CD4-positive, alpha-beta memory T cell (primary cell): ENCODE results near the gene GABRQ. TPM values are rescaled to one million over a fixed set of nuclear protein-coding genes. Genes with fewer than 3 reads are reported as not detected.

Source experiments
- CTCF ChIA-PET: fragments of 350-600 bp; sonication (Branson Sonifier 250); formaldehyde crosslinking; loops from one replicate; lab custom pipeline; 2021; ENCODE audit warnings: inconsistent platforms; ENCODE audit not compliant: partially characterized antibody; lab: Charles Lee
- POLR2A ChIA-PET: fragments of 350-600 bp; sonication (Branson Sonifier 250); formaldehyde crosslinking; loops from one replicate; lab custom pipeline; 2021; ENCODE audit not compliant: partially characterized antibody; lab: Charles Lee
- DNase-seq, 5 donors: peaks; one replicate each; pipeline versions ENCODE4 v3.0.0 to v3.0.0-alpha.2; 2020 to 2022; ENCODE audit warnings: mixed read lengths in 1 of 5
- H3K27ac ChIP-seq: one replicate; pipeline ENCODE4 v1.7.0; 2013; ENCODE audit warnings: low read depth, low read length
- H3K27me3 ChIP-seq: 2 replicates; pipeline ENCODE4 v1.7.0; 2013; ENCODE audit warnings: mild to moderate bottlenecking, low read length, moderate library complexity; ENCODE audit not compliant: insufficient read depth
- H3K36me3 ChIP-seq: 2 replicates; pipeline ENCODE4 v1.7.0; 2013; ENCODE audit warnings: mild to moderate bottlenecking, low read length, moderate library complexity; ENCODE audit not compliant: insufficient read depth
- H3K4me1 ChIP-seq: 2 replicates; pipeline ENCODE4 v1.7.0; 2013; ENCODE audit warnings: mild to moderate bottlenecking, low read length, moderate library complexity; ENCODE audit not compliant: insufficient read depth
- H3K4me3 ChIP-seq, 2 donors: one replicate each; pipeline ENCODE4 v1.7.0; 2013; ENCODE audit warnings: low read length in 2 of 2, mild to moderate bottlenecking in 1 of 2
- H3K9me3 ChIP-seq, 2 donors: one replicate each; pipeline ENCODE4 v1.7.0; 2013; ENCODE audit warnings: low read length in 2 of 2, control low read depth in 1 of 2; ENCODE audit not compliant: control insufficient read depth in 1 of 2
- H3K27ac Mint-ChIP-seq, 7 donors: one replicate each; pipeline ENCODE4 v1.8.0; 2020 to 2021; ENCODE audit warnings: mixed read lengths in 7 of 7, mild to moderate bottlenecking in 6 of 7, inconsistent platforms in 3 of 7, moderate library complexity in 3 of 7
- H3K27me3 Mint-ChIP-seq, 2 donors: one replicate each; pipeline ENCODE4 v1.8.0; 2020 to 2021; ENCODE audit warnings: mixed read lengths in 2 of 2
- H3K36me3 Mint-ChIP-seq, 2 donors: one replicate each; pipeline ENCODE4 v1.8.0; 2020 to 2021; ENCODE audit warnings: mixed read lengths in 2 of 2, inconsistent platforms in 1 of 2, mild to moderate bottlenecking in 1 of 2
- H3K4me1 Mint-ChIP-seq, 4 donors: one replicate each; pipeline ENCODE4 v1.8.0; 2020 to 2021; ENCODE audit warnings: mixed read lengths in 4 of 4, mild to moderate bottlenecking in 1 of 4
- H3K4me3 Mint-ChIP-seq, 8 donors: one replicate each; pipeline ENCODE4 v1.8.0; 2020 to 2021; ENCODE audit warnings: mixed read lengths in 8 of 8, mild to moderate bottlenecking in 7 of 8, moderate library complexity in 6 of 8, inconsistent platforms in 3 of 8
- H3K9me3 Mint-ChIP-seq, 8 donors: one replicate each; pipeline ENCODE4 v1.8.0; 2020 to 2021; ENCODE audit warnings: mixed read lengths in 8 of 8, mild to moderate bottlenecking in 5 of 8, inconsistent platforms in 3 of 8, moderate library complexity in 1 of 8
- intact Hi-C: fragments of 100-400 bp; cut with micrococcal nuclease; formaldehyde crosslinking; loops from one replicate; pipeline ENCODE4 v1.15.1; 2023
- polyA plus RNA-seq, 2 donors: library from polyadenylated mRNA; unstranded; fragments of 300-500 nt; fragmentation: Illumina TruSeq; gene quantifications; one replicate each; pipeline ENCODE4 v1.2.3, GENCODE V29; 2021
- total RNA-seq, 2 experiments: library from RNA; stranded (reverse); gene quantifications; one replicate each; pipeline ENCODE4 v1.2.3, GENCODE V29; 2021

Gene GABRQ
- total and polyA plus RNA-seq, 4 experiments from 2014 or later = not detected

DNA sequence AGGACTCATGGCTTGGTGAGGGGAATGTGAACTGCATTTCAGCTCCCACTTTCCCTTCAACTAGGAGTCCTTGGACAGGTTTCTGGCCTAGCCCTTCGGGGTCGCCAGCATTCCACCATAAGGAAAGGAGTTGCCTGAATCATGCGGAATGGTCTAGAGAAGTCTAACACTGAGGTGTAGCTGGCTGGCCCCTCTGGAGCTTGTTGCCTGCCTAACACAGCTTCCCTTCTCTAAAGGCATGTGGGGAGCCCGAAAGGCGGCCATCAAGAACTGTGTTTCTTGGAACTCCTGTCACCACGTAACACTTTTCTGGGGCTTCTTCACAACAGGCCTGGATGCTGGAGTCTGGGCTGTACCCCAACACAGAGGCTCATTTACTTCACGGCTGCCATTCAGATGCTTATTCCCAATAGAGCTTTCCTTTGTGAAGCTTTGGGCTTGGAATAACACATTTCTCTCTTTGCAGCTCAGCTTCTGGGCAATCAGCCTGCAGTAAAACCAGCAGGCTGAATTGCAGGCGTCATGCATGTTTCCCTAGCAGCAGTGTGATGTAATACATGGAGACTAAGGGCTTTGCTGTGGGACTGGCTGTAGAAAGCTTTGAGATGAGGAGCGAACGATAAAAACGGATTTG, 5.4 kb downstream of the GABRQ start:
- Mint-ChIP-seq H3K9me3 (no peaks in the 10 kb centered on the region), H3K36me3 (no peaks in the 10 kb centered on the region), H3K4me3 (no peak overlapping the region), H3K4me1 (no peaks in the 10 kb centered on the region), H3K27ac (no peak overlapping the region), H3K27me3 (peaks cover 5 to 9% of the 10 kb centered on the region in 2 donors)
- H3K9me3 ChIP-seq = no peaks in the 10 kb centered on the region
- ChIA-PET POLR2A (no interaction called here), CTCF (no interaction called here)
- no peaks in the 10 kb centered on the region for H3K27me3 ChIP-seq
- no peak overlapping the region for H3K27ac ChIP-seq
- no peak overlapping the region for H3K4me3 ChIP-seq
- no peak for DNase-seq
- H3K36me3 ChIP-seq = no peaks in the 10 kb centered on the region
- no peaks in the 10 kb centered on the region for H3K4me1 ChIP-seq
- intact Hi-C loops = no loop called here

DNA sequence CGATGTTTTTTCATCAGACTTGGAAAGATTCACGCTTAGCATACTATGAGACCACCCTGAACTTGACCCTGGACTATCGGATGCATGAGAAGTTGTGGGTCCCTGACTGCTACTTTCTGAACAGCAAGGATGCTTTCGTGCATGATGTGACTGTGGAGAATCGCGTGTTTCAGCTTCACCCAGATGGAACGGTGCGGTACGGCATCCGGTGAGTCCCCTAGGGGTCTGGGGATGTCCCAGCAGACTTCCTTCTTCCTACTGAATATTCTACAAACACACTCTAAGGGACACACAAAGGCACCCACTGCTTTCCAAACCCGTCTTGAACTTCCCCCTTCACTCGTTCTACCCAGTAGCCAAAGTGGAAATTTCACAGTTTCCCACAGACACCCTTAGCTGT, 9.3 kb downstream of the GABRQ start:
- intact Hi-C loops = no loop called here
- ChIA-PET POLR2A (no interaction called here), CTCF (no interaction called here)

DNA sequence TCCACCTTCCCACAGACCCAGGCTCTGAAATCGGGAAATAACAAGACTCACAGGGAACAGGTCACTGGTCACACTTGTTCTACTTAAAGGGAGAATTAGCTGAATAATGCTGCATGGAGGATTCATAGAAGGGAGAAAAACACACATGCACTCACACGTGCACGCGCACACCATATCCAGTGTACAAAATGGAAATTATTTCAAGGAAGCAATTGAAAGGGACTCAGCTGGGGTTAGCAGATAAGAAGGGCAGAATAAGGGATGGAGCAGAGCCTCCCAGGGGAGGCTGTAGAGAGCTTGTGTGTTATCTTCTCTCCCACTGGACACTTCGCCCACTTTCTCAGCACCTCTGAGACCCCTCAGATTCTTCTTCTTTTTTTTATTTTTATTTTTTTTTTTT, 10.3 kb downstream of the GABRQ start:
- Mint-ChIP-seq H3K27me3 (no peaks in the 10 kb centered on the region), H3K4me3 (no peak overlapping the region), H3K27ac (no peak overlapping the region), H3K9me3 (no peaks in the 10 kb centered on the region), H3K4me1 (no peaks in the 10 kb centered on the region), H3K36me3 (no peaks in the 10 kb centered on the region)
- Histone ChIP-seq H3K36me3 (no peaks in the 10 kb centered on the region), H3K27me3 (no peaks in the 10 kb centered on the region), H3K27ac (no peak overlapping the region), H3K4me3 (no peak overlapping the region), H3K4me1 (no peaks in the 10 kb centered on the region), H3K9me3 (no peaks in the 10 kb centered on the region)
- CTCF ChIA-PET = interaction anchor here (1.3 kb wide), 1 partner anchor 17 kb away, joined by 4 read pairs; no protein-coding TSS in a partner anchor
- POLR2A ChIA-PET = no interaction called here
- intact Hi-C loops = no loop called here
- DNase-seq = no peak

More for the DNA sequence above, 9.3 kb downstream of the GABRQ start:
- no peak overlapping the region for H3K27ac ChIP-seq
- no peak for DNase-seq
- H3K4me1 ChIP-seq = no peaks in the 10 kb centered on the region
- Mint-ChIP-seq H3K27ac (no peak overlapping the region), H3K4me3 (no peak overlapping the region), H3K27me3 (no peaks in the 10 kb centered on the region), H3K4me1 (no peaks in the 10 kb centered on the region), H3K36me3 (no peaks in the 10 kb centered on the region), H3K9me3 (no peaks in the 10 kb centered on the region)
- H3K4me3 ChIP-seq = no peak overlapping the region
- no peaks in the 10 kb centered on the region for H3K27me3 ChIP-seq
- no peaks in the 10 kb centered on the region for H3K36me3 ChIP-seq
- no peaks in the 10 kb centered on the region for H3K9me3 ChIP-seq

DNA sequence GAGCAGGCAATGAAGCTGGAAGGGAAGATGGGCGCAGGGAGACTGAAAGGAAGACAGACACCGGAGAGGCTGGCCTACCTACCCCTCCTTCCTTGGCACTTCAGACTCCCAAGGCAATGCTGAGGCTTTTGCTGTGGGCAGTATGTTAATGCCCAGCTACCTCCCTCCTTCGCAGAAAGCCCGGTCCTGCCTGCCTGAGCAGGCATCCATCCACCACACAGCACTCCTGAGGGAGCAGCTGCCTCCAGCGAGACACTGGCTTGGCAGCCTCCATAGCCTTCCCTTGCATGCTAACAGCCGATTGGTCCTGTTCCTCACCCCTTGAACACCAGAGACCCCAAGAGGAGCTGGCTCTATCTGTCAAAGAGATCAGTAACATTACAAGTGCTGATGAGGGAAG, 14.4 kb downstream of the GABRQ start:
- Mint-ChIP-seq H3K4me1 (no peaks in the 10 kb centered on the region), H3K27ac (no peak overlapping the region), H3K4me3 (no peak overlapping the region), H3K27me3 (peaks cover 0 to 4% of the 10 kb centered on the region in 2 donors), H3K36me3 (no peaks in the 10 kb centered on the region), H3K9me3 (peaks cover 0 to 2% (median 0%) of the 10 kb centered on the region in 8 donors)
- no peaks in the 10 kb centered on the region for H3K36me3 ChIP-seq
- no peak for DNase-seq
- H3K9me3 ChIP-seq = no peaks in the 10 kb centered on the region
- no peak overlapping the region for H3K27ac ChIP-seq
- no peaks in the 10 kb centered on the region for H3K4me1 ChIP-seq
- no peak overlapping the region for H3K4me3 ChIP-seq
- ChIA-PET POLR2A (no interaction called here), CTCF (no interaction called here)
- intact Hi-C loops = no loop called here
- H3K27me3 ChIP-seq = no peaks in the 10 kb centered on the region

DNA sequence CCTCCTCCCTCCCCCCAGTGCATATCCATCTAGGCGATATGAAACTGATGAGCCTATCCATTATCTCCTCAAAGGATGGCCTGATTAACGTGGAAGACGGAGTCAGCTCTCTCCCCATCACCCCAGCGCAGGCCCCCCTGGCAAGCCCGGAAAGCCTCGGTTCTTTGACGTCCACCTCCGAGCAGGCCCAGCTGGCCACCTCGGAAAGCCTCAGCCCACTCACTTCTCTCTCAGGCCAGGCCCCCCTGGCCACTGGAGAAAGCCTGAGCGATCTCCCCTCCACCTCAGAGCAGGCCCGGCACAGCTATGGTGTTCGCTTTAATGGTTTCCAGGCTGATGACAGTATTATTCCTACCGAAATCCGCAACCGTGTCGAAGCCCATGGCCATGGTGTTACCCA, 14.8 kb downstream of the GABRQ start:
- Mint-ChIP-seq H3K27me3 (peaks cover 0 to 4% of the 10 kb centered on the region in 2 donors), H3K9me3 (peaks cover 0 to 2% (median 0%) of the 10 kb centered on the region in 8 donors), H3K4me1 (no peaks in the 10 kb centered on the region), H3K27ac (no peak overlapping the region), H3K36me3 (no peaks in the 10 kb centered on the region), H3K4me3 (no peak overlapping the region)
- Histone ChIP-seq H3K4me1 (no peaks in the 10 kb centered on the region), H3K36me3 (no peaks in the 10 kb centered on the region), H3K27ac (no peak overlapping the region), H3K4me3 (no peak overlapping the region), H3K9me3 (no peaks in the 10 kb centered on the region), H3K27me3 (no peaks in the 10 kb centered on the region)
- ChIA-PET CTCF (no interaction called here), POLR2A (no interaction called here)
- intact Hi-C loops = no loop called here
- DNase-seq = no peak

DNA sequence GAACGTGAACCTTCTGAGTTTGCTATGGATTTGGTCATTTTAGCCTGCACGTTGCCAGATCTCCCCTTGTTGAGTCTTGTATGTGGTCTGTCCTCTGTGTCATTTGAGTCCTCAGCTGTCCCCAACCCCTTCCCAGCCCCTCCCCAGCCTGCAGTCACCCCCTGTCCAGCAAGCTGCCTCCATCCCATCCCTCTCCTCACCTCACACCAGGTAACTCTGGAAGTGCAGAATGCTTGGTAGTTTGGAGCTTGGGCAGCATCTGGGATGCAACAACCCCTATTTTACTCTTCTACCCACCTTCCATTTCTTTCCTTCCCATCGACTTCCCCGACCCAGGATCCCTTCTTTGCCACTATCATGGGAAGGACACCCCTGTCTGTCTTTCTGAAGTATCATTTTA, 18.4 kb downstream of the GABRQ start:
- Mint-ChIP-seq H3K27me3 (peaks cover 0 to 4% of the 10 kb centered on the region in 2 donors), H3K4me1 (no peaks in the 10 kb centered on the region), H3K4me3 (no peak overlapping the region), H3K27ac (no peak overlapping the region), H3K9me3 (peaks cover 0 to 2% (median 0%) of the 10 kb centered on the region in 8 donors), H3K36me3 (no peaks in the 10 kb centered on the region)
- intact Hi-C loops = no loop called here
- no peaks in the 10 kb centered on the region for H3K27me3 ChIP-seq
- H3K9me3 ChIP-seq = no peaks in the 10 kb centered on the region
- H3K4me3 ChIP-seq = no peak overlapping the region
- H3K36me3 ChIP-seq = no peaks in the 10 kb centered on the region
- CTCF ChIA-PET = no interaction called here
- no peak for DNase-seq
- H3K27ac ChIP-seq = no peak overlapping the region
- POLR2A ChIA-PET = no interaction called here
- no peaks in the 10 kb centered on the region for H3K4me1 ChIP-seq

DNA sequence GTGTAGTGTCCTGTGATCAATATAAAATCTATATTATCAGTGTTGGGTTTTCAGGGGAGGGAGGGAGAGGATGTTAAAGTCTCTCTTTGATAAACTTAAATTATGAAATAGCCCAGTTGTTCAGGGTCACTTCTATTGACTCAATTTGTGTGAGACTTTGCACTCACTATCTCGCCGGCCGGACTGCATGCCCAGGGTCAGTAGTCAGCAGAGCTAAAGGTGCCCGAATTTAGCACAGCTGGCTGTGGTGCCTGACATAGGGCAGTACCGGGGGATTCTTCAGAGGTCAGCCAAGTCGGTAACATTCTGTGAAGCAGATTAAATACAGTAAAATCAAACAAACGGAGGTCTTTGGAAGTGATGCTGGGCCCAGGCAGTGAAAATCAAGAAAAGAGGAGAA, 19.2 kb downstream of the GABRQ start:
- H3K4me1 ChIP-seq = no peaks in the 10 kb centered on the region
- no peaks in the 10 kb centered on the region for H3K9me3 ChIP-seq
- no peak for DNase-seq
- no peak overlapping the region for H3K4me3 Mint-ChIP-seq
- no peaks in the 10 kb centered on the region for H3K36me3 ChIP-seq
- no peaks in the 10 kb centered on the region for H3K4me1 Mint-ChIP-seq
- H3K27me3 Mint-ChIP-seq = peaks cover 0 to 4% of the 10 kb centered on the region in 2 donors
- no peak overlapping the region for H3K27ac ChIP-seq
- intact Hi-C loops = no loop called here
- H3K27me3 ChIP-seq = no peaks in the 10 kb centered on the region
- no peaks in the 10 kb centered on the region for H3K36me3 Mint-ChIP-seq
- no peak overlapping the region for H3K27ac Mint-ChIP-seq
- peaks cover 0 to 2% (median 0%) of the 10 kb centered on the region in 8 donors for H3K9me3 Mint-ChIP-seq
- ChIA-PET CTCF (no interaction called here), POLR2A (no interaction called here)
- no peak overlapping the region for H3K4me3 ChIP-seq
